ENCODE measurements around the gene BAMBI.

GRCh38 chr10:28717656-28718201 is 40.4 kb downstream of the BAMBI start:
- TF ChIP-seq CTCF (IDR thresholded peaks at IDR 0.05) (no peak), POLR2A (IDR thresholded peaks at IDR 0.05) (no peak)

Measured in uterus (tissue), 2 donors.